HG02884 (cell line): ENCODE results near the gene CYP4V2.

Source experiments
- ATAC-seq: cut with Tn5 transposase; IDR thresholded peaks from one replicate; pipeline ENCODE4 v1.9.1; 2021; ENCODE audit warnings: mild to moderate bottlenecking, moderate library complexity; ENCODE audit not compliant: unreplicated experiment

Gene CYP4V2

GRCh38 chr4:186172546-186172945 is 18.8 kb upstream of the CYP4V2 start:
- ATAC-seq: no peak

GRCh38 chr4:186188107-186188506 is 3.3 kb upstream of the CYP4V2 start:
- no peak for ATAC-seq

DNA sequence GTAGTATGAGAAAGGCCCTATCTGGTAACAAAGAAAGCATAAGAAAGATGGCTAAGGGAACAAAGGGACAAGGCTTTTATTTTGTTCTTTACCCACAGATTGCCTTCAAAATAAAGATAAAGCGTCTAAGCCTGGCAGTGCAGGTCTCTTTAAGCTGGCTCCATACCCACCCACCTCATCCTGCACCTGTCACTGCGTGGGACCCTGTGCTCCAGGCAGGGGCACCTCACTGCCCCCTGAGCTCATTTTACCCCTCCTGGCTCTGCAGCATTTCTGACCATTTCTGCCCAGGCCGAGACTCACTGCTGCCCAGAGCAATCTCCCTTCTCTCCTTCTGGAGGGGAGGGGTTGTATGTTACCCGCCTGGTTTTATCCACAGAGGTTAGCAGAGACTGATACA is 1.7 kb upstream of the CYP4V2 start:
- no peak for ATAC-seq

GRCh38 chr4:186190581-186191199 is 677 bp upstream of the CYP4V2 start:
- peak; percentile 25 for ATAC-seq

- no peak for ATAC-seq
These were observed 772 bp downstream of the CYP4V2 start for GRCh38 chr4:186192066-186192612.

DNA sequence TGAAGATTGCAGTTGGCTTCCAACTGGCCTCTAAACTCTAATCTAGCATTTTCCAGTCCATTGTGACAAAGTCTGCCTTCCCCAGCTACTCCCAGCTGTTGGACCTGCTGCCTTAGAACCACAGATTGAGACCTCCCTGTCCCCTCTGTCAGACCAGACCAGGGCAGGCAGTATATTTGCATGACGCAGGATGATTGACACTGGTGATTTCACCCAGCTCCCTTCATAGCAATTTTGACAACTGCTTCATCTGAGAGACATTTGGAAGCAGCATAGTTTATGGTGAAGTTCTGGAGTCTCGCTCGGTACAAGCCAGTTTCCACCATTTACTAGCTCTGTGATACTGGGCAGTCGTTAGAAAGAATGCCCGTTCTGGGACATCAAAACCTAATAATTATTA is 2.5 kb downstream of the CYP4V2 start:
- ATAC-seq: no peak

DNA sequence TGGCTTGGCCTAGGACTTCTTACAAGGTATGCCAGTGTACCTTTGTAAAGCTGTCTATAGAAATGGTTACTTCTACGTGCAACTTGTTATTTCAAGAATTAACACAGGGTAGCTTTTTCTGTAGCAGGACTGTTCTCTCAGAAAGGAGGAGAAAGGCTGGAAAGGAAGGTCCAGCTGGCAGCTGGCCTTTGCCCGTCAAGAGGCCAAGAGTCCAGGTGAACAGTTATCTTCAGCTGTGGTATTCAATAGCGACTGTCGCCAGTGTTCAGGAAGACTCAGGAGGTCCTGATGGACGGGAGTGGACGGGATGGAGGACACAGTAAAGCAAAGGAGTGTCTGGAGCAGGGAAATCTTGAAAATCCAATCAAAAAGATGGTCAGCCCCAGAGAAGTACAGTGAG is 4.7 kb downstream of the CYP4V2 start:
- ATAC-seq: no peak

- ATAC-seq: no peak
These were observed 9.1 kb downstream of the CYP4V2 start for GRCh38 chr4:186200516-186200915.

DNA sequence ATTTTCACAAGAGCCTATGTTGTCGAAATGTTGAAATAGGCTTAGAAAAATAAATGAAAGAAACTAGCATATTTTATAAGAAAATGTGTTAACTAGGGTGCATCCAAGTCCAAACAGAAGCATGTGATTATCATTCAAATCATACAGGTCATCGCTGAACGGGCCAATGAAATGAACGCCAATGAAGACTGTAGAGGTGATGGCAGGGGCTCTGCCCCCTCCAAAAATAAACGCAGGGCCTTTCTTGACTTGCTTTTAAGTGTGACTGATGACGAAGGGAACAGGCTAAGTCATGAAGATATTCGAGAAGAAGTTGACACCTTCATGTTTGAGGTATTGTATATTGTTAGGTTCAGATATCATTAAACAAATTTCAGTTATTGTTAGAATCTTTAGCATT is 9.6 kb downstream of the CYP4V2 start:
- ATAC-seq: no peak

- ATAC-seq: peak; percentile 65
These were observed 10.3 kb downstream of the CYP4V2 start for GRCh38 chr4:186201535-186202230.

DNA sequence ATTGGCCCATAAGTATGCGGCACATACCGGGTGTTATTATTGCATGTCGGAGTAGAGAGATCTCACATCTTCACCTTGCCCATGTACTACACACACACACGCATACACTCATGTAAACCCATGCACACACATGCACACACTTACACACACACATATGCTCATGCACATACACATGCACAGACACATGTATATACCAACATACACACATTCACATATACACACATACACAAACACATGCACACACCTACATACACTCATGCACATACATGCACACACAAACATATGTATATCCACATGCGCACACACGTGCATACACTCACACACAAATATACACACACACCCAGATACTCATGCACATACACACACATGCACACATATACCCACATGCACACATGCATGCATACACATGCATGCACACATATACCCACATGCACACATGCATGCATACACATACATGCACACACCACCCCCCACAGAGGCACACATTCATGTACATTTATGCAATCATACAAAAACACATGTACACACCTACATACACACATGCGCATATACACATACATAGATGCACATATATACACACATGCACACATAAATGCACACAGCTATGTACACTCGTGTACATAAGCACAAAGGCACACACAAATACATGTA is 11.2 kb downstream of the CYP4V2 start:
- no peak for ATAC-seq

DNA sequence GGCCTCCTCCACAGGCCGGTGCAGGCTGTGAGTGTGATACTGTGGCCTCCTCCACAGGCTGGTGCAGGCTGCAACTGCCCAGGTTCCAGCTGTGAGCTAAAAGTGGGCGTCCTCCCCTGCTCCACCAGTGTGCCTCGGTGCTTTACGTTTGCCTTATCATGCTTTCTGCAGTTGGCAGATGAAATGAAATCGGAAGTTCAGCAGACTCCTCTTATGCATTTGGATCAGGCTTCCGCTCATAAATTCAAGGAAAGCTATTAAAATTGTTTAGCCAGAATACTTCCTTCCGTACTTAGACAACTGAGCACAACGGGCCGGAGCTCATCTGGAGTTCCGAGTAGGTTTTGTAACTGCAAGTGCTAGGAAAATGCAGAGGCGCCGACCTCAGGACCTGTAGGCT is 12.0 kb downstream of the CYP4V2 start:
- no peak for ATAC-seq

GRCh38 chr4:186204103-186204559 is 12.8 kb downstream of the CYP4V2 start:
- no peak for ATAC-seq

DNA sequence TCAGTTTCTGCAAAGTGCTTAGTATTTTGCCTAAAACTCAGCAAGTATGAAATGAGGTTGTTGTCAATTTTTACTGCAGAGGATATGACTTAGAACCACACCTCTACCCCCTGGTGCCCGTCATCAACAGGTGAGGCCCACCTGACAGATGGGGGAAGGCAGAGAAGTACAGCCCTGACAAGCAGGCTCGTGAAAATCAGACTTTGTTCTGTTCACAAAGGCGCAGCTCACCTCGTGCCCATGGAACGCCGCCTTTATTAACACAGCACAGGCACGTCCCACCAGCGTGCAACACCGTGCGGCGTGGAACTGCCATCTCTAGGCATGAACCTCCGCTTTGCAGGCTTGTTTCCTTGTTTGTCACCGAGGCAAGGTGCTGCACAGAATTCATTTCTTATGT is 13.3 kb downstream of the CYP4V2 start:
- ATAC-seq: no peak

GRCh38 chr4:186205156-186205555 is 13.8 kb downstream of the CYP4V2 start:
- no peak for ATAC-seq

DNA sequence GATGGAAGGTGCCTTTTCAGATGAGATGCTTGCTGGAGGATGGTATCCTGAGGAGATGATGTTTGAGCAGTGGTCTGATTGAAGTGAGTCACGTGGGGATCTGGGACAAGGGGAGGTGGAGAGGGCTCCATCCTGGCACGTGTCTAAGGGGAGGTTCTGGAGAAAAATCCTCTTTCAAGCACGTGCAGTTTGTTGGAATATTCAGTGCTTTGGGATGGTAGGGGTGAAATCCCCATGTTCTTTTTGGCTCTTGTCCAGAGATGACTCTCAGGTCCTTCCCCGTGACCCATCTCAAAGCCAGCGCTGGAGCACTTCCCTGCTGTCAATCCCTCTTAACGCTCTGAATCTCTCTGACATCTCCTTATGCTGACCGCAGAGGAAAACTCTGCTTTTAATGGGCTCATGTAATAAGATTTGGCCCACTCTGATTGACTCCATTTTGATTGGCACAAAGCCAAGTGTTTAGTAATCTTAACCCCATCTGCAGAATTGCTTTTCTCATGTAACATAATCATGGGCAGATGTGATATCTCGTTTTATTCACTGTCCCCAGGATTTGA is 25.2 kb downstream of the CYP4V2 start:
- ATAC-seq: no peak

DNA sequence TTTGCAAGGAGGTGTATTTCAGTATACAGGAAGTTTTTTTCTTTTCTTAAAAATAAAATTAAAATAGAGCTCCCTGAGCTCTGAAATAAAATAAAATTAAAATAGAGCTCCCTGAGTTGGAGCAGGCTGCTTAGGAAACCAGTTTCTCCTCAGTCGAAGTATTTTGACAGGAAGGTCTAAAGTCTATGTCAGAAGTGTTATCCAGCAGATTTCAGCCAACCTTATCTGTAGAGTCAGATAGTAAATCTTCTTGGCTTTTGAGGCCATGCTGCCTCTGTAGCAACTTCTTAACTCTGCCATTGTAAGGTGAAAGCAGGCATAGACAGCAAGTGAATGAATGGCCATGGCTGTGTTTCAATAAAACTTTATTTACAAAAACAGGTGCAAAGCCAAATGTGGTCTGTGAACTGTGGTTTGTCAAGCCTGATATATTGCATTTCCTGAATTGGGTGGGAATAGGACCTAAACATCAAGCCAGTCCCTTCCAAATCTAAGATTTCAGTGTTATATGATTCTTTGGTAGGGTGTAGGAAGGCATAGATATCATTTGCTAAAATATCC is 26.4 kb downstream of the CYP4V2 start:
- no peak for ATAC-seq

GRCh38 chr4:186221624-186222023 is 30.3 kb downstream of the CYP4V2 start:
- ATAC-seq: no peak

DNA sequence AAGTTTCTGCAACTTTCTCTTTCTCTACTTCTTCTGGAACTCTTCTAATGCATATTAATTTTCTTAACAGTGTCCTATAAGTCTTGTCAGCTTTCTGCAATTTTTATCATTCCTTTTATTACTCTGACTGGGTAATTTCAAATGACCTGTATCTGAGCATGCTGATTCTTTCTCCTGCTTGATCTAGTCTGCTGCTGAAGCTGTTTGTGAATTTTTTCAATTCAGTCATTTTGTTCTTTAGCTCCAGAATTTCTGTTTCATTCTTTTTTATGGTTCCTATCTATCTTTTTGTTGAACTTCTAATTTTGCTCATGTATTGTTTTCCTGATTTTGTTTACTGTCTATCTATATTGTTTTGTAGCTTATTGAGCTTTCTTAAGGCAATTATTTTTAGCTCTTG is 34.5 kb downstream of the CYP4V2 start:
- ATAC-seq: no peak

DNA sequence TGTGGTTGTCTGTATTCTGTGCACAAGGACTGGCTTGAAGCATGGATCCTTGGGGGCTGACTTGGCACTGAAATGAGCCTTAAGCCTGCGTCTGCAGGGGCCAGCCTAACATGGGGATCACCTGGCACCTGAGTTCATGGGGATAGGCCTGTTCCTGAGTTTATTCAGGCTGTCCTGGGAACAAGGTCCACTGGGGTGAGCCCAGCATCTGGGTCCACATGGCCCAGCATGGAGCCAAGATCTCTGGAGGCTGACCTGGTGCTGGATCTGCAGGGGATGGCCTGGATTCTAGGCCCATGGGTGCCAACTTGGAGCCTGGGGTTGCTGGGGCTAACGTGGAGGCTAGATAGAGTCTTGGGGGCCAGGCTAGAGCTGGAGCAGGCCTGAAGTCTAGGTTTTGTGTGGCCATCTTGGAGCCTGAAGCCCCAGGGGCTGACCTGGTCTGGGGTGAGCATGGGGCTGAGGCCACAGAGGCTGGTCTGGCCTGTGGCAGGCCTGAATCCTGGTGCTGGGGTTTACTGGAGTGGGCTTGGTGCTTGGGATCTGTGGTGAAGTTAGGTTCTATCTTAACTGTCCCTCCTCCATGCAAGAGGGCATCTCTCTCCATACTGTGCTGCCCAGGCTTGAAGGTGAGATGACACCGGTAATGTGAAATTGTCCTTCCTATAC is 35.3 kb downstream of the CYP4V2 start:
- ATAC-seq: no peak

GRCh38 chr4:186227221-186227620 is 35.9 kb downstream of the CYP4V2 start, which contains the start of gene KLKB1:
Gene KLKB1, plus strand, starts transcription at chr4:186227507. Its CDS starts 689 bp downstream, at chr4:186228196.
- no peak for ATAC-seq
